Left lobe of liver (tissue), 2 donors: Measurements from ENCODE around the gene EIF1AD. TPM values are rescaled to one million over a fixed set of nuclear protein-coding genes. Genes with fewer than 3 reads are reported as not detected.
"Not testable (repeated sequence)": the region's sequence is repeated elsewhere in the genome, so short reads cannot be mapped to it uniquely, and the experiment has no call there.

ENCODE experiments used
- ATAC-seq: fragments of 200-7000 bp; cut with Tn5 transposase; one replicate; pipeline ENCODE4 v1.9.1; 2020; ENCODE audit warnings: mild to moderate bottlenecking, moderate library complexity
- DNase-seq: peaks from one replicate; pipeline ENCODE4 v3.0.0-alpha.2; 2020; ENCODE audit warnings: low spot score
- total RNA-seq: library from RNA; stranded (reverse); gene quantifications from one replicate; pipeline ENCODE4 v1.2.1, GENCODE V29; 2021
- donor health status: DM: no; HTN: no; CAD: no; lungs with moderate emphysema.
- donor health status: DM: no; HTN: yes; CAD: no.

EIF1AD gene
- total RNA-seq, 1 donor from 2014 or later = 12.7 TPM

DNA sequence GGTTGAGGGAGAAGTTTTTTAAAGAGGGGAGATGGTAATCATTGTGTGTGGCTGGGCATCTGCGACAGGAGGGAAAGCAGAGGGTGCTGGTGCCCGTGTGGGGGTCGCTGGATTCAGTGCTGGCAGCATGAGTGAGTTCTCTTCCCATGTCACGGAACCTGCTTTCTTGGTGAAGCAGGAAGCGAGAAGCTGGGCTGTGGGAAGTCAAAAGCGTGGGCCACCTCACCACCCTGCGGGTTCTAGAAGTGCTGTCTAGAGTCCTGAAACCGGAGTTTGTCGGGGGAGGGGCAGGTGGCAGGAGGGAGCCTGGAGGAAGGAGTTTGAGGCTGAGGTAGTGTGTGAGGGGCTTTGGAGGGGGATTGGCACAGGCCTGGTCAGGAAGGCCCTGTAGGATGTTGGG, 26.2 kb downstream of the EIF1AD start:
- DNase-seq = no peak
- ATAC-seq = no peak

GRCh38 chr11:65973439-65974110, 28.4 kb downstream of the EIF1AD start:
- DNase-seq (no peak), ATAC-seq (no peak)

GRCh38 chr11:65972116-65972515, 29.8 kb downstream of the EIF1AD start:
- no peak for DNase-seq
- ATAC-seq = no peak

DNA sequence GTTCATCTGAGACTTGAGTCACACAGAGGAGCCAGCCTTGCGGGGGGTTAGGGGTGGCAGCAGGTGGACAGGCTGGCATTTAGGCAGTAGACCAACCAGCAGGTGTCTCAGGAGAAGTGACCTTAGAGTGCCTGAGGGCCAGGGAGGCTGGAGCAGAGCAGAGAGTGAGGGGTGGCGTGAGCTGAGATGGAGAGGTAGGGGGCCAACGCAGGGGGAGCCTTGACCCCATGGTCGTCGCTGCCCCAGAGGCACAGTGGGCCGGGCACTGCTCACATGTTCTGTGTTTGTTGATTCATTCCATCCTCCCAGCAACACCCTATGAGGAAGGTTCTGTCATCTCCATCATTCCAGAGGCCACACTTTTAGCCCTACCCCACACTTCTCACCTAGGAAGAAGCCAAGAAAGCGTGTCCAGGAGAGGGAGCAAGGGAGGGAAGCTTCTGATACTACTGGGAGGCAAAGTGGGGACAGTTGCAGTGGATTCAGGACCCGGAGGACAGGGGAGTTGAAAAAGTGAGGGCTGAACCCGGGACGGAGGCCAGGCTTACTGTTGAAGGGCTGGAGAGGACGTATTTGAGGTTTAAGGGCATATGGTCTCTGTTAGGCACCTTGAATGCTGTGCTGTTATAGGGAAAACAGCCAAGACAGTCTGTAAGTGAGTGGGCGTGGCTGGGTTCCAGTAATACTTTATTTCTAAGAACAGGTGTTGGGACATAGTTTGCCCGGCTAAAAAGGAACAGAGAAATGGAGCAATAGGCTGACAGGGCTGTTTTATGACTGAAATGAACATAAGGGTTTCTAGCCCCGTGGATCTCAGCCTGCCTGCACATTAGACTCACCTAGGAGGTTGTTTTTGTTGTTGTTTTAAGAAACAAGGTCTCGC, 33.1 kb downstream of the EIF1AD start:
- peak; percentile 23 for ATAC-seq

GRCh38 chr11:65967329-65967934, 34.5 kb downstream of the EIF1AD start:
- ATAC-seq (no peak), DNase-seq (no peak)

More for the DNA sequence above, 33.1 kb downstream of the EIF1AD start:
- no peak for DNase-seq

GRCh38 chr11:65965986-65966762, 35.8 kb downstream of the EIF1AD start:
- ATAC-seq (no peak), DNase-seq (no peak)

DNA sequence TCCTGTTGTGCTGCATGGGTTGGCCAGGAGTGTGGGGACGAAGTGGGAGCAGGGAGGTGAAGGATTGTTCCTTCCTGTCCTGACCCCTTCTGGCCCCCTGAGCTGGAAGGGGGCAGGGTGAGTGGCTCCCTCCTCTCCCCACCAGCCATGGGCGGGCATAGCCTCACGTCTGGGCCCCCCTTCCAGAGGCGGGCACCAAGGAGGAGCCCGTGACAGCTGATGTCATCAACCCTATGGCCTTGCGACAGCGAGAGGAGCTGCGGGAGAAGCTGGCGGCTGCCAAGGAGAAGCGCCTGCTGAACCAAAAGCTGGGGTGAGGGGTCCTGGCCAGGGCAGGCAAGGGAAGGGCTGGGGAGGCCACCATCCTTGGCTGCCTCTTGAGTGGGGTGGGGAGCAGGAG, 37.1 kb downstream of the EIF1AD start:
- no peak for ATAC-seq

GRCh38 chr11:65962141-65962564, 39.8 kb downstream of the EIF1AD start:
- ATAC-seq = no peak

More for the DNA sequence above, 37.1 kb downstream of the EIF1AD start:
- no peak for DNase-seq

DNA sequence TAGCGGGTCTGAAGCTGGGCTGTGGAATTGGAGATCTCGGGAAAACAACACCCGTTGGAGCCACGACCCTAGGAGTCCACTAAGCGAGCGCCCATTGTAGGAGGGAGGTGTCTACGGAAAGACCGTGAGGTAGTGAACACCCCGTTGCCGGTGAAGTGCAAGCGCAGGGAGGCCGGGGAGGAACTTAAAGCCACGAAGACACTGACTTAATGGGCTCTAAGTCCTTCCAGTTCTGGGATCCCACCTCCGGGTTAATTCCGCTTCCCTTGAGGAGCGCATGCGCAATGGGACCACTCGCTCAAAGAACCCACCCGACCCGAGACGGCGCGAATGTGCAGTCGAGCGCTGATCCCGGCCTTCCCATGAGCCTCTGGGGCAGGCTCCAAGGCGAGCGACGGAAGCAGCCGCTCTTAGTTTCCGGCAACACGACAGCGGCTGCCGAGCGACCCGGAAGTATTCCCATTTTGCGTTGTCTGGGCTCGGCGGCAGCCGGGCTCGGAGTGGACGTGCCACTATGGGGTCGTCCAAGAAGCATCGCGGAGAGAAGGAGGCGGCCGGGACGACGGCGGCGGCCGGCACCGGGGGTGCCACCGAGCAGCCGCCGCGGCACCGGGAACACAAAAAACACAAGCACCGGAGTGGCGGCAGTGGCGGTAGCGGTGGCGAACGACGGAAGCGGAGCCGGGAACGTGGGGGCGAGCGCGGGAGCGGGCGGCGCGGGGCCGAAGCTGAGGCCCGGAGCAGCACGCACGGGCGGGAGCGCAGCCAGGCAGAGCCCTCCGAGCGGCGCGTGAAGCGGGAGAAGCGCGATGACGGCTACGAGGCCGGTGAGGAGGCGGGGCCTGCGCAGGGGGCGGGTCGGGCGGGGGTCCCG, 40.5 kb downstream of the EIF1AD start, which contains the start of gene SART1:
SART1 (plus strand) TSS at position 468 of the 874 bp plus-strand sequence; CDS start at position 515, 47 bp downstream.
- ATAC-seq (peak; percentile 96), DNase-seq (peak; percentile 98)

More at GRCh38 chr11:65962141-65962564, 39.8 kb downstream of the EIF1AD start:
- DNase-seq = no peak

- ATAC-seq = no peak
- DNase-seq = no peak
These were observed 41.1 kb downstream of the EIF1AD start for GRCh38 chr11:65960824-65961266.

DNA sequence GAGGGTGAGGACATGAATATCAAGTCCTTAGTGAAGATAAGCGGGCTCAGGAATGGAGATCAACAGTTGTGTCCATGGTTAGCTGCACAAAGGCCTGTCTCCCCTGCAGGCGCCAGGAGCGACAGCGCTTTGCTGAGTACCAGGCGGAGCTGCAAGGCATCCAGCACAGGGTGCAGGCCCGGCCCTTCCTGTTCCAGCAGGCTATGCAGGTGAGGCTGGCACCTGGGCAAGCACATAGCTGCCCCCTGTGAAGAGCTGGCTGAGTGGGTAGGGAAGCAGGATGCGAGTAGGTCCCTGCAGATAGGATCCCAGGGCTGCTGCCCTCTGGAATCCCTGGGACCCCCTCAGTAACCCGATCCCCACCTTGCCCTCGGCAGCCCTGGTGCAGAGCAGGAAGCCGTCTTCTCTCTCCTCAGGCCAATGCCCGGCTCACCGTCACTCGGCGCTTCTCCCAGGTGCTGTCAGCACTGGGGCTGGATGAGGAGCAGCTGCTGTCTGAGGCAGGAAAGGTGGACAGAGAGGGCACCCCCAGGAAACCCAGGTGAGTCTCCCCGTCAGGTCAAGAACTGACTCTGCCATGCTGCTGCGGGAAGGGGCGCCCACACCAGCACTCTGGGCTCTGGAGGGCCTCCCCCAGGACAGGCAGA, 43.1 kb downstream of the EIF1AD start:
- DNase-seq (no peak), ATAC-seq (no peak)

GRCh38 chr11:65958291-65958690, 43.7 kb downstream of the EIF1AD start:
- ATAC-seq (no peak), DNase-seq (no peak)

DNA sequence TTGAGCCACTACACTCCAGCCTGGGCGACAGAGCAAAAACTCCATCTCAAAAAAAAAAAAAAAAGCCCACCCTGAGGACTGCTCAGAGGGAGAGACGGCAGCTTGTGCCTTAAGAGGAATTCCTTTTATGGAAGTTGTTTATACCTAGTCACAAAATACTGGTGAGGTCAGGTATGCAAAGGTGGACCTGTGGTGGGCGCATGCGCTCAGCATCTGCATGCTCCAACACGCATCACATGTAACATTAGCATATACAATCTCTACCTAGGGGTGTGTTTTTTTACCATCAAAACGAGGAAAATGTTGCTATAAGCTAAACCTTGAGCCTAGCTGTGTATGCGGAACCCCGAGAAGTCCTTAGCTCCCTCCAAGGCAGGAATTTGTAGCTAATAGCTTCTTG, 47.2 kb downstream of the EIF1AD start:
- no peak for DNase-seq

GRCh38 chr11:65953471-65953870, 48.5 kb downstream of the EIF1AD start:
- DNase-seq (no peak), ATAC-seq (no peak)

More for the DNA sequence above, 47.2 kb downstream of the EIF1AD start:
- ATAC-seq = no peak

DNA sequence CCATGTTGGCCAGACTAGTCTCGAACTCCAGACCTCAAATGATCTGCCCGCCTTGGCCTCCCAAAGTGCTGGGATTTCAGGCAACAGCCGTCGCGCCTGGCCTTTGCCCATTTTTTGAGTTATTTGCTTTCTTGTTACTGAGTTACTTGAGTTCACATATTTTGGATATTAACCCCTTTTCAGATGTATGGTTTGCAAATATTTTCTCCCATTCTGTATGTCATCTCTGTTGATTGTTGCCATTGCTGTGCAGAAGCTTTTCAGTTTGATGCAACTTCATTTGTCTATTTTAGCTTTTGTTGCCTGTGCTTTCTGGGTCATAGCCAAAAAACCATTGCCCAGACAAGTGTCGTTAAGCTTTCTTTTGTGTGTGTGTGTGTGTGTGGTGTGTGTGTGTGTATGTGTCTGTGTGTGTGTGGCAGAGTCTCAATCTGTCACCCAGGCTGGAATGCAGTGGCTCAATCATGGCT, 49.9 kb downstream of the EIF1AD start:
- DNase-seq (no peak), ATAC-seq (peak; percentile 42)

DNA sequence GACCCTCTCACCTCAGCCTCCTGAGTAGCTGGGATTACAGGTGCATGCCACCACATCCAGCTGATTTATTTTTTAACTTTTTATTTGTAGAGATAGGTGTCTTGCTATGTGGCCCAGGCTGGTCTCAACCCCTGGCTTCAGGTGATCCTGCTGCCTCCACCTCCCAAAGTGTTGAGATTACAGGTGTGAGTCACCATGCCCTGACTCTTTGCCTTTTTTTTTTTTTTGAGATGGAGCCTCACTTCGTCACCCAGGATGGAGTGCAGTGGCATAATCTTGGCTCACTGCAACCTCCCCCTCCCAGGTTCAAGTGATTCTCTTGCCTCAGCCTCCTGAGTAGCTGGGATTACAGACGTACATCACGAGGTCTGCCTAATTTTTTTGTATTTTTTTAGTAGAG, 50.3 kb downstream of the EIF1AD start:
- not testable (repeated sequence) for ATAC-seq, DNase-seq

DNA sequence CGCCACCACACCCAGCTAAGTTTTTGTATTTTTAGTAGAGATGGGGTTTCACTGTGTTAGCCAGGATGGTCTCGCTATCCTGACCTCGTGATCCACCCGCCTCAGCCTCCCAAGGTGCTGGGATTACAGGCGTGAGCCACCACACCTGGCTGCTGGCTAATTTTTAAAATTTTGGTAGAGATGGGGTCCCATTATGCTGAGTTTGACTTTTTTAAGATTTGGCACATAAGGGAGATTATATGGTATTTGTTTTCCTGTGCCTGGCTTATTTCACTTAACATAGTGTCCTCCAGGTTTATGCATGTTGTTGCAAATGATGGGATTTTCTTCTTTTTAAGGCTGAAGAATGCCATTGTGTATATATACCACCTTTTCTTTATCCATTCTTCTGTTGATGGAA, 51.2 kb downstream of the EIF1AD start:
- not testable (repeated sequence) for DNase-seq, ATAC-seq

DNA sequence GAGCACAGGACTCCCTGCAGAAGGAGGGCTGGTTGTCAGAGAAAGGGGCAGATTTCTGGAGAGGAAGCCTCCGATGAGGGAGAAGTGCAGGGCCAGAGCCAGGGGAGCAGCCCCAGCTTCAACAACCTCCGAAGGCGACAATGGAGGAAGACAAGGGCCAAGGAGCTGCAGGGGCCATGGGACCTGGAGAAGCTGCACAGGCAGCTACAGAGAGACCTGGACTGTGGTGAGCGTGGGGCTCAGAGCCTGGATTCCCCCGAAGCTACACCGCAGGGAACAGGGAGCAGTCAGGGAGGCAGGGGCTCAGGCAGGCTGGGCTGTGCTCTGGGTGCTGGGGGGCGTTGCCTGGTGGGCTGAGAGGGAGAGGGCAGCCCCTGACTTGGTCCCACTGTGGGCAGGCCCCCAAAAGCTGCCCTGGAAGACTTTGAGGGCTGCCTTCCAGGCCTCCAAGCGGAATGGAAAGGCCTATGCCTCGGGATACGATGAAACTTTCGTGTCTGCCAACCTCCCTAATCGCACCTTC, 54.3 kb downstream of the EIF1AD start:
- ATAC-seq = no peak

DNA sequence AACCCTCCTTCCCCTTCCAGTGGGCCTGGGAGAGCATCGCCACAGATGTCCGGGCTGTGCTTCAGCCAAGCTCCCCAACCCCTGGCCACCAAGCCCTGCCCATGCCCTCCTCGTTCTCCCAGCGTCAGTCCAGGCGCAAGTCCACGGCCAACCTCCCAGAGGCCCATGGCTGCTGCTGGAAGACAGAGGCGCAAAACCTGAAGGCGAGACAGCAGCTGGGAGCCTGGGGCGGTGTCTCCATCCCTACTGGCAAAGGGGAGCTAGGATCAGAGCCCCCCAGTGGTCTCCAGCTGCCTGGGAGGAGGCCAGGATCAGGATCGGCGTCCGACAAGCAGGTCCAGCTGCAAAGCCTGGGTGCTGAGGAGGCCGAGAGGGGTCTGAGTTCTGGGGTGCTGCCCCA, 54.8 kb downstream of the EIF1AD start:
- ATAC-seq = no peak
- no peak for DNase-seq

More for the DNA sequence above, 54.3 kb downstream of the EIF1AD start:
- DNase-seq = no peak
